AG08395 (cell line): ENCODE measurements around the gene CD200.

Source experiments
- DNase-seq: peaks from one replicate; pipeline ENCODE4 v3.0.0; 2012; ENCODE audit warnings: mixed read lengths, low spot score

Gene CD200

GRCh38 chr3:112333002-112333380 lies at the start of gene CD200:
Gene CD200 (plus strand): TSS chr3:112333156. CDS start chr3:112333213, 57 bp downstream.
- no peak for DNase-seq

- DNase-seq: no peak
Measured at GRCh38 chr3:112289011-112289410, 43.9 kb upstream of the CD200 start.

GRCh38 chr3:112293368-112294321 lies 39.3 kb upstream of the CD200 start, which contains the start of gene SLC9C1:
Gene SLC9C1 (minus strand): TSS chr3:112294216. CDS start chr3:112286791, 7,425 bp downstream.
- DNase-seq: peak; percentile 55

- no peak for DNase-seq
Measured at GRCh38 chr3:112297714-112298113, 35.2 kb upstream of the CD200 start.

- no peak for DNase-seq
Measured at GRCh38 chr3:112298781-112299180, 34.2 kb upstream of the CD200 start.

- no peak for DNase-seq
Measured at GRCh38 chr3:112302150-112302830, 30.7 kb upstream of the CD200 start.

- DNase-seq: no peak
Measured at GRCh38 chr3:112302881-112303763, 29.8 kb upstream of the CD200 start.

GRCh38 chr3:112303764-112304325 lies 29.1 kb upstream of the CD200 start:
- DNase-seq: peak; percentile 5

GRCh38 chr3:112304611-112305010 lies 28.3 kb upstream of the CD200 start:
- DNase-seq: peak; percentile 4

GRCh38 chr3:112306825-112307224 lies 26.1 kb upstream of the CD200 start:
- no peak for DNase-seq

- DNase-seq: no peak
Measured at GRCh38 chr3:112307557-112307956, 25.4 kb upstream of the CD200 start.

GRCh38 chr3:112308151-112308911 lies 24.6 kb upstream of the CD200 start:
- no peak for DNase-seq

- no peak for DNase-seq
Measured at GRCh38 chr3:112314649-112315048, 18.3 kb upstream of the CD200 start.

GRCh38 chr3:112315791-112316190 lies 17.2 kb upstream of the CD200 start:
- DNase-seq: no peak

- no peak for DNase-seq
Measured at GRCh38 chr3:112319516-112320276, 13.3 kb upstream of the CD200 start.

GRCh38 chr3:112320691-112321090 lies 12.3 kb upstream of the CD200 start:
- no peak for DNase-seq

GRCh38 chr3:112321867-112322652 lies 10.9 kb upstream of the CD200 start:
- no peak for DNase-seq

- peak; percentile 41 for DNase-seq
Measured at GRCh38 chr3:112327371-112327951, 5.5 kb upstream of the CD200 start.

GRCh38 chr3:112331851-112332250 lies 1.1 kb upstream of the CD200 start:
- no peak for DNase-seq
